Activated T-cell treated with anti-CD3 and anti-CD28 coated beads, Interleukin-2, amount 50 U/mL, for 72 hours (primary cell): Measurements from ENCODE around the gene C14orf119. TPM values are rescaled to one million over a fixed set of nuclear protein-coding genes. Genes with fewer than 3 reads are reported as not detected.

Experiments
- ATAC-seq, 2 donors: fragments of 150-1000 bp; cut with Tn5 transposase; replicated peaks in 1 of 2; 2 replicates each; pipeline ENCODE4 v1.10.0; 2021; ENCODE audit warnings: moderate library complexity in 2 of 2, mild to moderate bottlenecking in 1 of 2
- DNase-seq, 2 donors: peaks; one replicate each; pipeline ENCODE4 v3.0.0; 2021 to 2022; ENCODE audit warnings: mixed read lengths in 1 of 2
- H3K27ac Mint-ChIP-seq: one replicate; pipeline ENCODE4 v1.8.0; 2022; ENCODE audit warnings: mild to moderate bottlenecking, moderate library complexity, mixed read lengths
- H3K27me3 Mint-ChIP-seq: one replicate; pipeline ENCODE4 v1.8.0; 2022; ENCODE audit warnings: low read depth, mixed read lengths
- H3K36me3 Mint-ChIP-seq, 2 donors: one replicate each; pipeline ENCODE4 v1.8.0; 2022; ENCODE audit warnings: mixed read lengths in 2 of 2, mild to moderate bottlenecking in 1 of 2; ENCODE audit not compliant: insufficient read depth in 2 of 2
- H3K4me1 Mint-ChIP-seq: one replicate; pipeline ENCODE4 v1.8.0; 2022; ENCODE audit warnings: low read depth, mixed read lengths
- H3K4me3 Mint-ChIP-seq, 2 donors: one replicate each; pipeline ENCODE4 v1.8.0; 2022; ENCODE audit warnings: mild to moderate bottlenecking in 2 of 2, mixed read lengths in 2 of 2, moderate library complexity in 2 of 2
- H3K9me3 Mint-ChIP-seq, 2 donors: one replicate each; pipeline ENCODE4 v1.8.0; 2022; ENCODE audit warnings: mixed read lengths in 2 of 2
- total RNA-seq, 2 donors: library from RNA; stranded (reverse); gene quantifications; one replicate each; pipeline ENCODE4 v1.2.3, GENCODE V29; 2022

Gene C14orf119
- total RNA-seq, 2 donors from 2014 or later = 31.3 to 38.5 TPM

DNA sequence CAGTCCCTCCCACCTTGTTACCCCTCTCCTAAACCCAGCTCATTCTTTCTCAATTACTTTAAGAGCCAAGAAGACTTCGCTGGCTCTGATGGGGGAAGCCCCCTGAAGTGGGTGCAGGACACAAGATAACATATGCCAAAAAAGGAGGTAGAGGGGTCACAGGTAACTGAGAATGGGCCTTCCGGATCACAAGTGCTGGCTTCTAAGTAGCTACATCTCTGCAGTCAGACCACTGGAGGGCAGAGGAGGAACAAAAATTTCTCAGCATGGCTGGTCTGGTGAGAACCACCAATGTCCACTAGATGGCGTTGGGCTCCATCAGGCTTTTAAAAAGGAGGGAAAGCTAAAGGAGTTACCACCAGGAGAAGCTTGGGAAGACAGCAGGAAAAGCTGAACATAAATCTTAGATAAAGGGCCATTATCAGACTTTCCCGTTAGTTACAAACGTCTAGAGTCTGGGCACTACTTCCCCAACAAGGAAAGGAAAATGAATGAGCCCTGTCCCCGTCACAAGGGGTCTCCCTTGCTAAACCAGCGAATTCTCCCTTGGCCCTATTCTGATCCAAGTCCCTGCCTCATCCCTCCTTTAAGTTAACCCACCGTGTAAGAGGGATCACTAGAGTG lies 26.4 kb upstream of the C14orf119 start:
- Mint-ChIP-seq H3K36me3 (peaks cover 10 to 18% of the 10 kb centered on the region in 2 donors), H3K27ac (peak overlapping the region; percentile 36), H3K9me3 (no peaks in the 10 kb centered on the region), H3K4me3 (peak overlapping the region; percentile 15 to 32), H3K27me3 (no peaks in the 10 kb centered on the region), H3K4me1 (peaks cover 43% of the 10 kb centered on the region)
- ATAC-seq = peak; percentile 70 to 77
- peak; percentile 74 to 76 for DNase-seq

DNA sequence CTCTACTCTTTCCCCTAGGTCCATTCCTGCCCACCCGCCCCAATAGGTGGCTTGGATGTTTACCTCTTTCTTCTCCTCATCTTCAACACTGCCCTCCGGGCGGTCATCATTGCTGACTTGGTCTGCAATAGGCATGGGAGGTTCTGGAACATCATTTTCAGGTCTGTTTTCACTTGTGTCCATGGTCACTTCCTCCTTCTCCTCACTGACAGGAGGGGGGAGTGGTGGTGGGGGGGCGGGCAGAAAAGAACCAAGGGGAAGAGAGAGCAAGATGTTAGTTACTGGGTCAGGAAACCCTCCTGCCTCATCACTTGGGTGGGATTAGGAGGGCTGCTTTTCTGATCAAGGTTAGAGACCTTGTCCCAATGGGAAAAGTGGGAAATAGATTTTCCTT lies 25.9 kb upstream of the C14orf119 start:
- Mint-ChIP-seq H3K4me3 (peak overlapping the region in 1 of 2 donors; percentile 73), H3K27ac (no peak overlapping the region), H3K9me3 (no peaks in the 10 kb centered on the region), H3K36me3 (peaks cover 9 to 13% of the 10 kb centered on the region in 2 donors), H3K27me3 (no peaks in the 10 kb centered on the region), H3K4me1 (peaks cover 43% of the 10 kb centered on the region)
- DNase-seq = no peak
- ATAC-seq = no peak

DNA sequence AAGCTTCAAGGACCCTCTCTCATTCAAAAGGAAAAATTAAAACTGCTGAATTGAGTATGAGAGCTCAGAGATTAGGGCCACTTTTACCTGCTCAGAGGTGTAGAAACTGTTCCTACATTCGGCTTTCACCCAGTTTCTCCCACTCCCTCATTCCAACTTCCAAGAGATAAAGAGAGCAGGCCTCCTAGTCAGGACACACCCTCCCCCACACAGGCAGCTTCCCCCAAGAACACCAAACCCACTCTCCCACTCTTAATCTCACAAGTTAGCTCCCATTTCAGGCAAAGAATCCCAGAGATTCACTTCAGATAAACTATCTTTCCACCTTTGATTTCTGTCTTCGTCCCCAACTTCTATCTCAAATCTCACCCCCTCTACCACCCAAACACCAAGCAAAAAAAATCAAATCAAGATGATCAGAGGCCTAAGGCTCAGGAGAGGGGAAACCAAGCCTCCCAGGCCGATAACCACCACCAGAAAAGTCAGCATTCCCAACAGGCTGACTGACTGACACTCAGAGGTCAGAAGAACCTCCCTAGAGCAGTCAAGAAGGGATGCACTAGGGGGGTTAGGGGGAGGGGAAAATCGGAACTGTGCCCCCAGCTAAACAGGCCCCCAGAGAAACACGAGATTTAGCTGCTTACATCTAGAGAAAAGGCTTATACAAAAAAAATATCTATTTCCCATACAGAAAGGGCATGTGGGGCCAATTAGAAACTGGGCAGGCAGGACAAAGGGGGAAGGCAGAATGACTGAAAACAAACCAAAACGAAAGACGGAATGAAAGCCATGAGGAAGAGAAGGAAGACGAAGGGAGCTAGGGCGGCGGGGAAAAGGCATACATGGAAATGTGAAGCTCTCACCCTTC lies 24.8 kb upstream of the C14orf119 start:
- peaks cover 43% of the 10 kb centered on the region for H3K4me1 Mint-ChIP-seq
- DNase-seq (no peak), ATAC-seq (no peak)
- H3K27ac Mint-ChIP-seq = peak overlapping the region; percentile 64
- H3K4me3 Mint-ChIP-seq = peak overlapping the region; percentile 83 to 94
- no peaks in the 10 kb centered on the region for H3K9me3 Mint-ChIP-seq
- H3K36me3 Mint-ChIP-seq = peaks cover 7 to 16% of the 10 kb centered on the region in 2 donors
- no peaks in the 10 kb centered on the region for H3K27me3 Mint-ChIP-seq

DNA sequence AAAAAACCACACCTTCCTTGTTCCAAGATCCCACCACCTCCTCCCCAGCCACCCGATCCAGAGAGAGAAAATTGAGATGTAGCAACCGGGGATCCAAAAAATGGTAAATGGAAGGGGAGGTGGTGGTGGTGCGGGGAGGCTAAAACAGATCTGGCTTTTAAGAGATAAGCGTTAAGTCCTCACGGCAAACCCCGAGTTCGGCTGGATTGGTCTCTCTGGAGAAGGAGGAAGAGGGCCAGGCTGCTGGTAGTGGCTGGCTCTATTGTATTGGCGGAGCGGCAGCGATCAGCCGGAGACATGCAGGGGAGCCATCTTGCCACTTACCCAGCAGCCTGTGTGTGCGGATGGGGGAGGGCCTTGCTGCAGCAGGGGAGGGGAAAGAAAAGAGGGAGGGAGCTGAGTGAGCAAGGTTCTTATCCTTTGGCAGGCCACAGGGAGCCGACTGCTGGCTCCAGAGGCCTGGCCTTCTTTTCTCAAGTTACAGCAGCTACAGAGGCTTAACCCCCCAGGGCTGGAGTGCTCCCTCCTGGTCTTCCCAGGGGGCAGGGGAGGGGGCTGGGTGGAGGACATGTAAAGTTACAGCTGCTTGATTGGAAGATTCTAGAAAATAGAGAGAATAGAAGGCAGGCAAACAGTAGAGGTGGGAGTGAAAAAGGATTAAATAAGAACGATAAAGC lies 23.9 kb upstream of the C14orf119 start:
- no peaks in the 10 kb centered on the region for H3K9me3 Mint-ChIP-seq
- DNase-seq (peak; percentile 78 to 84), ATAC-seq (peak; percentile 95 to 96)
- H3K27ac Mint-ChIP-seq = peak overlapping the region; percentile 64
- peaks cover 4 to 12% of the 10 kb centered on the region in 2 donors for H3K36me3 Mint-ChIP-seq
- peaks cover 38% of the 10 kb centered on the region for H3K4me1 Mint-ChIP-seq
- peak overlapping the region; percentile 83 to 94 for H3K4me3 Mint-ChIP-seq
- H3K27me3 Mint-ChIP-seq = no peaks in the 10 kb centered on the region

DNA sequence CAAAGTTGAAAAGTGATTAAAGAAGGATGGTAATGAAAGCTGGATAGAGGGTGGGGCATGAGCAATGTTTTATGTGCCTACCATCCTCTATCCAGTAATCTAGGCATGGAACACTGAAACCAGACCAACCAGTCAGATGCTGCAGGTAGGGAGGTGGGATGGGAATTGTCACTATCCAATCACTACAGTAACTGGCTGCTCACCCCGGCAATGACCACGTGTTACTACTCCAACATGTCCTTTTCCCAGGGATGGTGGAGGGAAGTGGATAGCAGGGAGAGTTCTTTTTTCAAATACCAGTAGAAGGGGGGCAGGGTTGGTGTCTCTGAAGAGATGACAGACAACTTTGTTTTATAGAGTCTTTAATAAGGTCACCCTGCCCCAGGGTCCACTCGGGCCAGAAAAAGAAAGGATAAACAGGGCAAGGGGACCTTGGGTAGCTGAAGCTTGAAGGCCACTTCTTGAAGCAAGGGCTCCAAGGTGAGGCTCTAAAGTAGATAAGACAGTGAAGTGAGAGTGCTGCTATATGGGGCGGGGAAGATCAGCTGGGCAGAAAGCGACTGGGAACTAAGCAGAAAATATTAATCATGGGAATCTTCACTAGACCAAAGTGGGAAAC lies 23.3 kb upstream of the C14orf119 start:
- Mint-ChIP-seq H3K4me1 (peaks cover 38% of the 10 kb centered on the region), H3K27me3 (no peaks in the 10 kb centered on the region), H3K36me3 (peaks cover 2 to 10% of the 10 kb centered on the region in 2 donors), H3K27ac (peak overlapping the region; percentile 64), H3K9me3 (no peaks in the 10 kb centered on the region), H3K4me3 (peak overlapping the region; percentile 83 to 94)
- no peak for DNase-seq
- ATAC-seq = no peak

DNA sequence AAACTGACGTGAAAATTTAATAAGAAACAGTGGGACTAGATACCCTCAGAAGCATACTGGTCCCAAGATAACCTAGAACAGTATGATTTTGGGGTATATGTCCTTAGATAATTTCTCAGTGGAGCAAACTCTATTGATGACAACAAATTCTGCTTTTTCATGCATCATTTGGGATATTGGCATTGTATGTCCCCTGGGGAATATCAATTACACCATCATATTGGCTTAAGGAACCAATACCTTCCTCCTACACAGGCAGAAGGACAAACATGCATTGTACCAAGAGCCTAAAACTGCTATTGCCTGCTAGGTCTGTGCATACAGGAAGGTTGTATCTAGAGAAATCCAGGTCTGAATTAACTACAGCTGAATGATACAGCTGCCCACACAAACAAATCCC lies 20.4 kb upstream of the C14orf119 start:
- peaks cover 0 to 12% of the 10 kb centered on the region in 2 donors for H3K36me3 Mint-ChIP-seq

DNA sequence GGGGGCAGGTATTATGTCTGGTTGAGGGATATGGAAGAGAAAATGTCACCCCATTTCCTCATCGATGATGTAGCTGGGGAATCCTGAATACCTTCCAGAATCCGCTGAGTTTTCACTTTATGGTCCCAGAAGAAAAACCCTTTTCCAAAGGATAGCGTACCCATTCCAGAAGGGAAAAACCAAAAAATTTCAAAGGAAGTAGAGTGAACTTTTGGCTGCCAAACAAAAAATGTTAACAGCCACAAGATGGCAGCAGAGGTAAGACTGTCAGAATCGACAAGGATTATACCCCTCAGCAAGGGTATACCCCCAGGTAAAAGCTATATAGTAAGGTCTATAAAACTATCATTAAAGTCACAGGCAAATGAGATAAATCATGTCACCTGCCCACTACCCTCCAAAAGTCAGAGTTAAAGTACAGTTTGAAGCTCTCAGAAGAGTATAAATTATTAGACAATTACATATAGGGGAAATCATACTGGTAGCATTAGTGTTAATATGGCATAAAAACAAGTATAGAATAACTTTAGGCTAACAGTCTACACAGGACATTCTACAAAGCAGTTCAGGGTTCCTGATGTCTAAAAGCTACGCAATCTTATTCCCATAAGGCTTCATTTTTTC lies 18.4 kb upstream of the C14orf119 start:
- no peak overlapping the region for H3K27ac Mint-ChIP-seq
- DNase-seq = peak in 1 of 2 donors; percentile 22
- no peak overlapping the region for H3K4me3 Mint-ChIP-seq
- no peaks in the 10 kb centered on the region for H3K27me3 Mint-ChIP-seq
- peak in 1 of 2 donors; percentile 54 for ATAC-seq
- no peaks in the 10 kb centered on the region for H3K9me3 Mint-ChIP-seq
- H3K36me3 Mint-ChIP-seq = peaks cover 7 to 18% of the 10 kb centered on the region in 2 donors
- peaks cover 25% of the 10 kb centered on the region for H3K4me1 Mint-ChIP-seq

More for the DNA sequence above, 20.4 kb upstream of the C14orf119 start:
- DNase-seq (no peak), ATAC-seq (no peak)
- no peak overlapping the region for H3K4me3 Mint-ChIP-seq
- H3K9me3 Mint-ChIP-seq = no peaks in the 10 kb centered on the region
- peaks cover 33% of the 10 kb centered on the region for H3K4me1 Mint-ChIP-seq
- H3K27me3 Mint-ChIP-seq = no peaks in the 10 kb centered on the region
- no peak overlapping the region for H3K27ac Mint-ChIP-seq

DNA sequence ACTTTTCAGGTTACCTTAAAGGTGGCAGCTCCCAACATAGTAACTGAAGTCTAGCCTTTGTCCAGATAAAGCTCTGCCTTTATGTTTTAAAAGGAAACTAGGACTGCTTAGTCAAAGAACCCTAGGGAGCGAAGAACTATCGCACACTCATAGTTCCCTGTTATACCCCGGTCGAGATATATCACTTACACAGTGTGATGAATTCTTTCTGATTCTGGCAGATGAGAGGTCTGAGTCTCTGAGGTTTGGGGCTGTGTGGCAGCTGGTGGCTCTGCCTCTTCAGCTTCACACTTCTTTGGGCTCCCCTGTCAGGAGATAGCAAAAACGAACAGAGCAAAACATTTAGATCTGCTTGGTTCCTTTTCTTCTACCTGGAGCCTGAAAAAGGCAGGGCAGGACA lies 17.3 kb upstream of the C14orf119 start:
- ATAC-seq (no peak), DNase-seq (no peak)
- H3K27me3 Mint-ChIP-seq = no peaks in the 10 kb centered on the region
- no peak overlapping the region for H3K4me3 Mint-ChIP-seq
- H3K36me3 Mint-ChIP-seq = peaks cover 7 to 18% of the 10 kb centered on the region in 2 donors
- peaks cover 19% of the 10 kb centered on the region for H3K4me1 Mint-ChIP-seq
- H3K9me3 Mint-ChIP-seq = no peaks in the 10 kb centered on the region
- peak overlapping the region; percentile 46 for H3K27ac Mint-ChIP-seq

DNA sequence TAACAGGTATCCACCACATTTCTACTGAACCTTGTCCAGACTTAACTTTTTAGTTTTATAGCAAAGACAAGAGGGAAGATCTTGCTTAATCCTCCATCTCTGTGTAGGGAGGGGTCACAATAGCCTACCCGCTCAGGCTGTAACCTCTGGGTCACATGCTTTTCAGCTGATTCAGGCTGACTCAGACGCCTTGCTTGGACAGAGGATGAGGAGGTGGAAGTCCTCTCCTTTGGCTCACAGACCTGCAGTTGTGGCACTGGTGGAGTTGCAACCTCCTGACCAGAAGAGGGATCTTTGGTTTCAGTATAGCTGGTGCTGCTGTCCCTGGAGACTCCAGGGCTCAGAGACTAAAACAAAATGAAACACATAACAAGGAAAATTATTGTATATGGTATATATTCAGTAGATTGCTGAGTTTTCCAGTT lies 16.6 kb upstream of the C14orf119 start:
- Mint-ChIP-seq H3K4me1 (peaks cover 19% of the 10 kb centered on the region), H3K27me3 (no peaks in the 10 kb centered on the region), H3K27ac (peak overlapping the region; percentile 71), H3K36me3 (peaks cover 7 to 23% of the 10 kb centered on the region in 2 donors), H3K4me3 (no peak overlapping the region), H3K9me3 (no peaks in the 10 kb centered on the region)
- ATAC-seq = peak in 1 of 2 donors; percentile 59
- no peak for DNase-seq

DNA sequence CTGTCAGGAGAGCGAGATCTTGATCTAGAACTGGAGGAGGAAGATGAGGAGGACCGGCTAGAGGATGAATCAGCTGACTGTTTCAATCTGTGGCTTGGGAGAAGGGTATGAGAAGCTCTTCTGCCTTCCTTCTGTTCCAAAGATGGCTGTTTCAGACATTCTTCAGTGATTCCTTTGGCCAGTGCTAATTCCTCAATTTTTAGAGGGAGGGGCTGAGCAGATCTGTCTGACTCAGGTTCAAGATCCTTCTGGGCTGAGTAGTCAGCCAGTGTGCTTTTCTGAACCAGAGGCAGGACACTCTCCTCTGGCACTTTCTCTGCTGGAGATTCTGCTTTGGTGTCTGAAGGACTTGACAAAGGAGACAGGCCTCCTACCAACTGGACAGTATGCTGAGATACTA lies 15.6 kb upstream of the C14orf119 start:
- DNase-seq (no peak), ATAC-seq (no peak)
- H3K36me3 Mint-ChIP-seq = peaks cover 7 to 26% of the 10 kb centered on the region in 2 donors

DNA sequence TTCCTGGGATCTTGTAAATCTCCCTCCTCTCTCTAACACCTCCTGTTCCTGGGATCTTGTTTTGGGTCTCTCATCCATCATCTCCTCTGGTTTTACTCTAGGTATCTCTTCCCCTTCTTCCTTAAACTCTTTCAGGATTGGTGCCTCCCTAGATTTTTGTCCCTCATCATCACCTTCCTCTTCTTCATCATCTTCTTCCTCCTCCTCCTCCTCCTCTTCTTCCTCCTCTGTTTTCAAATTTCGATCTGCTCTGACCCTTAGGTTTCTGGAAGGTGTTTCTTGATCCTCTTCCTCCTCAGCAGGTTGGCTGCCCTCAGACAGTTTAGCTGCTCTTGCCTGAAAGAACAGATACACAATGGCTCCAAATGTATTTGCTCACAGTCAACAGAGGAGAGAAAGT lies 14.8 kb upstream of the C14orf119 start:
- H3K4me3 Mint-ChIP-seq = no peak overlapping the region
- DNase-seq (no peak), ATAC-seq (no peak)
- H3K27me3 Mint-ChIP-seq = no peaks in the 10 kb centered on the region
- H3K36me3 Mint-ChIP-seq = peaks cover 7 to 30% of the 10 kb centered on the region in 2 donors
- peak overlapping the region; percentile 82 for H3K27ac Mint-ChIP-seq
- peaks cover 31% of the 10 kb centered on the region for H3K4me1 Mint-ChIP-seq
- H3K9me3 Mint-ChIP-seq = no peaks in the 10 kb centered on the region

More for the DNA sequence above, 15.6 kb upstream of the C14orf119 start:
- H3K4me1 Mint-ChIP-seq = peaks cover 23% of the 10 kb centered on the region
- no peaks in the 10 kb centered on the region for H3K27me3 Mint-ChIP-seq
- peak overlapping the region; percentile 82 for H3K27ac Mint-ChIP-seq
- H3K9me3 Mint-ChIP-seq = no peaks in the 10 kb centered on the region
- H3K4me3 Mint-ChIP-seq = no peak overlapping the region

DNA sequence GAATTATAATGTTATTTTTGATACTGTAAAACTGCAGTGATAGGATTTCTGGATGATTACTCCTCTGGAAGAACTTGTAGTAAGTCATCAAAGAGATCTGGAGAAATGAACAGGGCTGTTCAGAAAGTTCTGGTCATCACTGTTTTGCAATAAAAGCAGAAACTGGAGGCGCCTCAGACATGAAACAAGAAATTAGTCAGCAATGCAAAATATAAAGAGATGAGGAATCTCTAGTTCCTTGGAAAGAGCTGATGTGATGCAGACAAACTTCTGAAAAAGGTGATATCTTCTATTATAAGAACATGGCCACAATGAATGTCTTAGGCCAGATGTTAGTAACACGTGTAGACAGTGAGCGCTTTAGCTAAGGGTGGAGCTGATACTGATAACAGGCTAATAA lies 9.8 kb upstream of the C14orf119 start:
- Mint-ChIP-seq H3K4me1 (peaks cover 47% of the 10 kb centered on the region), H3K4me3 (peak overlapping the region; percentile 36 to 80), H3K27me3 (no peaks in the 10 kb centered on the region), H3K27ac (peak overlapping the region; percentile 95), H3K9me3 (no peaks in the 10 kb centered on the region), H3K36me3 (peaks cover 15 to 53% of the 10 kb centered on the region in 2 donors)
- DNase-seq (no peak), ATAC-seq (peak; percentile 65 to 87)
